ENCODE results near the gene LIPA.
A peak's percentile ranks its signal among the peaks of the same experiment; 100 is the strongest.
"Not testable (repeated sequence)": the region's sequence is repeated elsewhere in the genome, so short reads cannot be mapped to it uniquely, and the experiment has no call there.

Gene LIPA

GRCh38 chr10:89251409-89252224, at the start of gene LIPA:
TSS of gene LIPA (minus strand) at chr10:89251775. CDS start at chr10:89247648, 4,127 bp downstream.
- peak; percentile 100 for DNase-seq

GRCh38 chr10:89301232-89301631, 49.7 kb upstream of the LIPA start:
- DNase-seq = peak; percentile 91

- no peak for DNase-seq
Measured at GRCh38 chr10:89299031-89299430, 47.5 kb upstream of the LIPA start.

GRCh38 chr10:89297791-89298190, 46.2 kb upstream of the LIPA start:
- no peak for DNase-seq

GRCh38 chr10:89297356-89297755, 45.8 kb upstream of the LIPA start:
- no peak for DNase-seq

GRCh38 chr10:89296220-89296648, 44.7 kb upstream of the LIPA start:
- DNase-seq = peak; percentile 70

GRCh38 chr10:89295597-89295996, 44.0 kb upstream of the LIPA start:
- DNase-seq = peak; percentile 53

GRCh38 chr10:89294721-89295239, 43.2 kb upstream of the LIPA start:
- DNase-seq = no peak

- DNase-seq = not testable (repeated sequence)
Measured at GRCh38 chr10:89285303-89285702, 33.7 kb upstream of the LIPA start.

GRCh38 chr10:89284711-89285110, 33.1 kb upstream of the LIPA start:
- not testable (repeated sequence) for DNase-seq

GRCh38 chr10:89283936-89284475, 32.4 kb upstream of the LIPA start:
- DNase-seq = no peak

GRCh38 chr10:89283025-89283935, 31.7 kb upstream of the LIPA start:
- no peak for DNase-seq

- DNase-seq = no peak
Measured at GRCh38 chr10:89281606-89282395, 30.2 kb upstream of the LIPA start.

- DNase-seq = no peak
Measured at GRCh38 chr10:89280508-89280907, 28.9 kb upstream of the LIPA start.

GRCh38 chr10:89279421-89279869, 27.9 kb upstream of the LIPA start:
- peak; percentile 25 for DNase-seq

- DNase-seq = no peak
Measured at GRCh38 chr10:89278900-89279392, 27.4 kb upstream of the LIPA start.

- DNase-seq = no peak
Measured at GRCh38 chr10:89278034-89278535, 26.5 kb upstream of the LIPA start.

- no peak for DNase-seq
Measured at GRCh38 chr10:89275383-89275782, 23.8 kb upstream of the LIPA start.

GRCh38 chr10:89274928-89275327, 23.4 kb upstream of the LIPA start:
- no peak for DNase-seq

- DNase-seq = no peak
Measured at GRCh38 chr10:89273680-89274079, 22.1 kb upstream of the LIPA start.

- no peak for DNase-seq
Measured at GRCh38 chr10:89271532-89271931, 20.0 kb upstream of the LIPA start.

- DNase-seq = no peak
Measured at GRCh38 chr10:89270153-89270483, 18.5 kb upstream of the LIPA start.
